Naive thymus-derived CD4-positive, alpha-beta T cell (primary cell): ENCODE data around the gene SLPI. TPM values are rescaled to one million over a fixed set of nuclear protein-coding genes. Genes with fewer than 3 reads are reported as not detected.

Experiments used
- polyA plus RNA-seq, 2 donors: library from polyadenylated mRNA; unstranded; fragments of 300-500 nt; fragmentation: Illumina TruSeq; gene quantifications; one replicate each; pipeline ENCODE4 v1.2.3, GENCODE V29; 2021
- total RNA-seq, 6 experiments: library from RNA in 5 of 6; stranded (reverse) in 5 of 6; gene quantifications; 1 replicate in 5 of 6; 2 replicates in 1 of 6; pipeline ENCODE4 v1.2.3 and lab custom pipeline; 2021 to 2026

Gene SLPI
- total and polyA plus RNA-seq, 7 experiments from 2014 or later, result 0.96 TPM; not detected in 6

Other genes starting within 250 kb of the SLPI start
- gene KCNS1, start 153.4 kb downstream of the SLPI start, total RNA-seq, result under 1 TPM in 1 of 5 experiments, not detected in 4; 0.12 TPM
- gene KCNS1, start 153.4 kb downstream of the SLPI start, polyA plus RNA-seq, result under 1 TPM; 0.07 to 0.08 TPM
- not detected for gene WFDC5, start 139.4 kb downstream of the SLPI start, total RNA-seq
- not detected for gene WFDC5, start 139.4 kb downstream of the SLPI start, polyA plus RNA-seq
- not detected for gene WFDC12, start 130.1 kb downstream of the SLPI start, total RNA-seq
- gene WFDC12, start 130.1 kb downstream of the SLPI start, polyA plus RNA-seq, result not detected
- not detected for gene PI3, start 79.7 kb downstream of the SLPI start, total RNA-seq
- not detected for gene PI3, start 79.7 kb downstream of the SLPI start, polyA plus RNA-seq
- gene SEMG1, start 47.5 kb downstream of the SLPI start, total RNA-seq, result not detected
- not detected for gene SEMG1, start 47.5 kb downstream of the SLPI start, polyA plus RNA-seq
- gene SEMG2, start 33.2 kb downstream of the SLPI start, total RNA-seq, result not detected
- not detected for gene SEMG2, start 33.2 kb downstream of the SLPI start, polyA plus RNA-seq
- gene RBPJL, start 52.3 kb upstream of the SLPI start, total RNA-seq, result not detected
- not detected for gene RBPJL, start 52.3 kb upstream of the SLPI start, polyA plus RNA-seq
- gene MATN4, start 53.7 kb upstream of the SLPI start, total RNA-seq, result 1 to 10 TPM in 1 of 5 experiments, not detected in 4; 2.3 TPM
- not detected for gene MATN4, start 53.7 kb upstream of the SLPI start, polyA plus RNA-seq
- gene SDC4, start 93.9 kb upstream of the SLPI start, total RNA-seq, result 10 to 100 TPM in 1 of 5 experiments, 1 to 10 TPM in 1, under 1 TPM in 3; 0.38 to 46.7 (median 0.56) TPM
- gene SDC4, start 93.9 kb upstream of the SLPI start, polyA plus RNA-seq, result under 1 TPM in 1 of 2 donors, not detected in 1; 0.21 TPM
- gene SYS1, start 108.6 kb upstream of the SLPI start, total RNA-seq, result 100 to 1,000 TPM in 1 of 5 experiments, 10 to 100 TPM in 4; 23.9 to 111 (median 67.1) TPM
- gene SYS1, start 108.6 kb upstream of the SLPI start, polyA plus RNA-seq, result 10 to 100 TPM; 34.5 to 42.3 TPM
- gene TP53TG5, start 123.8 kb upstream of the SLPI start, total RNA-seq, result under 1 TPM in 3 of 5 experiments, not detected in 2; 0.19 to 0.48 (median 0.46) TPM
- under 1 TPM; 0.14 to 0.24 TPM for gene TP53TG5, start 123.8 kb upstream of the SLPI start, polyA plus RNA-seq
- 10 to 100 TPM; 12.2 to 22.7 (median 16.3) TPM for gene DBNDD2, start 153.7 kb upstream of the SLPI start, total RNA-seq
- 10 to 100 TPM; 15.3 to 22.9 TPM for gene DBNDD2, start 153.7 kb upstream of the SLPI start, polyA plus RNA-seq
- gene PIGT, start 161.6 kb upstream of the SLPI start, total RNA-seq, result 100 to 1,000 TPM in 1 of 5 experiments, 10 to 100 TPM in 4; 78.7 to 140 (median 85.0) TPM
- gene PIGT, start 161.6 kb upstream of the SLPI start, polyA plus RNA-seq, result 10 to 100 TPM; 82.7 to 98.9 TPM
- gene WFDC2, start 215.2 kb upstream of the SLPI start, total RNA-seq, result 1 to 10 TPM in 2 of 5 experiments, under 1 TPM in 2, not detected in 1; 0.36 to 1.7 (median 1.0) TPM
- not detected for gene WFDC2, start 215.2 kb upstream of the SLPI start, polyA plus RNA-seq